ENCODE results near the gene MYO5A. TPM values are rescaled to one million over a fixed set of nuclear protein-coding genes. Genes with fewer than 3 reads are reported as not detected.

Gene MYO5A
- total RNA-seq, 1 donor from 2014 or later = 6.5 TPM

GRCh38 chr15:52523647-52524046 lies 5.0 kb downstream of the MYO5A start:
- Histone ChIP-seq H3K9me3 (replicated peaks) (no peaks in the 10 kb centered on the region), H3K27me3 (ENCODE audit: low read depth) (no peaks in the 10 kb centered on the region), H3K4me3 (no peak overlapping the region), H3K27ac (replicated peaks) (no peak overlapping the region), H3K36me3 (no peaks in the 10 kb centered on the region), H3K4me1 (peaks cover 24% of the 10 kb centered on the region)
- intact Hi-C loops (cut with micrococcal nuclease) = no loop called here
- no peak for DNase-seq
- TF ChIP-seq, protein P1, sequence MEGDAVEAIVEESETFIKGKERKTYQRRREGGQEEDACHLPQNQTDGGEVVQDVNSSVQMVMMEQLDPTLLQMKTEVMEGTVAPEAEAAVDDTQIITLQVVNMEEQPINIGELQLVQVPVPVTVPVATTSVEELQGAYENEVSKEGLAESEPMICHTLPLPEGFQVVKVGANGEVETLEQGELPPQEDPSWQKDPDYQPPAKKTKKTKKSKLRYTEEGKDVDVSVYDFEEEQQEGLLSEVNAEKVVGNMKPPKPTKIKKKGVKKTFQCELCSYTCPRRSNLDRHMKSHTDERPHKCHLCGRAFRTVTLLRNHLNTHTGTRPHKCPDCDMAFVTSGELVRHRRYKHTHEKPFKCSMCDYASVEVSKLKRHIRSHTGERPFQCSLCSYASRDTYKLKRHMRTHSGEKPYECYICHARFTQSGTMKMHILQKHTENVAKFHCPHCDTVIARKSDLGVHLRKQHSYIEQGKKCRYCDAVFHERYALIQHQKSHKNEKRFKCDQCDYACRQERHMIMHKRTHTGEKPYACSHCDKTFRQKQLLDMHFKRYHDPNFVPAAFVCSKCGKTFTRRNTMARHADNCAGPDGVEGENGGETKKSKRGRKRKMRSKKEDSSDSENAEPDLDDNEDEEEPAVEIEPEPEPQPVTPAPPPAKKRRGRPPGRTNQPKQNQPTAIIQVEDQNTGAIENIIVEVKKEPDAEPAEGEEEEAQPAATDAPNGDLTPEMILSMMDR (IDR thresholded peaks at IDR 0.05; ENCODE audit: borderline replicate concordance) = no peak

- no peak overlapping the region for H3K4me3 ChIP-seq
- no peak overlapping the region for H3K27ac ChIP-seq (replicated peaks)
- DNase-seq = no peak
- no peaks in the 10 kb centered on the region for H3K36me3 ChIP-seq
- intact Hi-C loops (cut with micrococcal nuclease) = no loop called here
- peaks cover 20% of the 10 kb centered on the region for H3K4me1 ChIP-seq
- TF ChIP-seq, protein P1 (IDR thresholded peaks at IDR 0.05; ENCODE audit: borderline replicate concordance) = no peak
- H3K27me3 ChIP-seq (ENCODE audit: low read depth) = no peaks in the 10 kb centered on the region
- no peaks in the 10 kb centered on the region for H3K9me3 ChIP-seq (replicated peaks)
Measured at GRCh38 chr15:52523192-52523591, 5.5 kb downstream of the MYO5A start.

DNA sequence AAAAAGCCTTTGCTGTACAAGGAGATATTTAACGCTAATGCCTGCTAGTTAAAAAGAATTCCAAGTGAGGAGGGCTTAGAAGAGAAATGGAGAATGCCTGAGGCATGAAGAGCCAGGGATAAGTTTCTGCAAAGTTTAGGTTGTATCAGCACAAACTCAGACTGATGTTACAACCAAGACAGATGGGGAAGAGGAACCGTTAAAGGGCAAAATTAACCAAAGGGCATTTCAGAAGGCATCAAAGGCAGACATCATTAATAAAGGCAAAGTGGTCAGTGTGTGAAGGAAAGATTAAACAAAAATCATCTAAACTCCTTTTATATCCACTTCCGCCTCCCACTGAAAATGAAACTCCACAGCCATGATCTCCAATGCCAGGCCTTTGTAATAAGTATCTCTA lies 7.0 kb downstream of the MYO5A start:
- Histone ChIP-seq H3K4me1 (peaks cover 11% of the 10 kb centered on the region), H3K36me3 (no peaks in the 10 kb centered on the region), H3K4me3 (no peak overlapping the region), H3K27me3 (ENCODE audit: low read depth) (no peaks in the 10 kb centered on the region), H3K9me3 (replicated peaks) (no peaks in the 10 kb centered on the region), H3K27ac (replicated peaks) (no peak overlapping the region)
- DNase-seq = no peak
- TF ChIP-seq, protein P1 (IDR thresholded peaks at IDR 0.05; ENCODE audit: borderline replicate concordance) = no peak
- intact Hi-C loops (cut with micrococcal nuclease) = no loop called here

DNA sequence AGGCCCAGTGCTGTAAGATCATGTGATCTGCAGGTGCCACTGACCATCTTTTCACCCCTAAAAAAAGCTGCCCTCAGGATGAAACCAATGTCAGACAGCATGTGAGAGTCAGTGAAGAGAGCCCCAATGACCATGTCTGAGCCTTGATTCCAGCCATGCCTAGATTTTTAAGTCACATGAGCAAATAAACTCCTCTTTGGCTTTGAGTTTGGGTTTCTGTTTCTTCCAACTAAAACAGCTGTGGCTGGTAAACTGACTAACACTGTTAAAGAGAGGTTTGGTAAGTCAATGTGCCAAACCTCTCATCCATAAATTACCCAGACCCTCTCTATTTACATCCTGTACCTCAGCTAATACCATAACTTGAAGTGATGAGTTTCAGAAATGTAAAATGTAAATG lies 8.3 kb downstream of the MYO5A start:
- intact Hi-C loops (cut with micrococcal nuclease) = no loop called here
- DNase-seq = no peak
- Histone ChIP-seq H3K4me3 (no peak overlapping the region), H3K4me1 (peaks cover 15% of the 10 kb centered on the region), H3K36me3 (no peaks in the 10 kb centered on the region), H3K27ac (replicated peaks) (no peak overlapping the region), H3K9me3 (replicated peaks) (no peaks in the 10 kb centered on the region), H3K27me3 (ENCODE audit: low read depth) (no peaks in the 10 kb centered on the region)
- TF ChIP-seq, protein P1 (IDR thresholded peaks at IDR 0.05; ENCODE audit: borderline replicate concordance) = no peak

DNA sequence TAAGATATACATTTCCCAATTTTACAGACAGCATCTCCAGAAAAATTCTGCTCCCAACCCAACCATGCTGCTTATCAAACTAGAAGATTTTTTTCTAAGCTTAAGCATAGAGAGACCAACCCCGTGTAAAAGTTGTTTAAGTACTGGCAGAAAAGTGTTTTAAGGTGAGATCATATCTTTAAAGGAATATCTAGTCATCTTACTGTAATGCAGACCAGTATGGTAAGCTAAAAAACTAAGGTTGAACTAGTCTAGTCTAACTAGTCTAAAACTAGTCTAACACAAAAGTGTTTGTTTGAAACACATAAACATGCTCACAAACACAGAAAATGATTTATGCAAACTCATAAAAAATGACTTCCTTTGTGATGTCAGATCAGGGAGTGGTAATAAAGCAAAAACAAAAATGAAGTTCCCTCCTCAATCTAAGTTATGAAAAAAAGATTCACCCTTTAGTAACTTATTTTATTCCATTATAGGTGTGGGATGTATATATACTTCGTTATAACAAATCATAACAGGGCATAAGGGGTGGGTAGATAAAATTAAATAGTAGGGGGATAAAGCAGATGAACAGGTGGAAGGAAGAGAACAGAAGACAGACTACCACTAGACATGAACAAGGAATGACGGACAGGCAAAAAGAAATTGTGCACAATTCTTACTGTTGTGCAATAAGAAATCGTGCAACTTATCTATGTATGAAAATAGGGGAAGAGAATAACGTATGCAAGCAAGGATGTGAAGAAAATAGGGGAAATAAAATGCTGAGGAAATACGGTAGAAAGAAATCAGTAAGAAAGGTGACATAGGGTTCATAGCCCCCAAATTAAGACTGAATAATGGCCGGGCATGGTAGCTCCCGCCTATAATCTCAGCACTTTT lies 10.0 kb downstream of the MYO5A start:
- Histone ChIP-seq H3K27ac (replicated peaks) (no peak overlapping the region), H3K4me3 (no peak overlapping the region), H3K9me3 (replicated peaks) (no peaks in the 10 kb centered on the region), H3K36me3 (no peaks in the 10 kb centered on the region), H3K27me3 (ENCODE audit: low read depth) (no peaks in the 10 kb centered on the region), H3K4me1 (peaks cover 16% of the 10 kb centered on the region)
- TF ChIP-seq, protein P1 (IDR thresholded peaks at IDR 0.05; ENCODE audit: borderline replicate concordance) = no peak
- intact Hi-C loops (cut with micrococcal nuclease) = no loop called here
- no peak for DNase-seq
